ENCODE measurements around the gene PTPRG.

Gene PTPRG

GRCh38 chr3:62154457-62155148 is 593.2 kb downstream of the PTPRG start:
- no peak for DNase-seq (ENCODE audit: low spot score)

GRCh38 chr3:62159056-62159708 is 597.8 kb downstream of the PTPRG start:
- no peak for DNase-seq (ENCODE audit: low spot score)

- DNase-seq (ENCODE audit: low spot score): no peak
These were observed 598.3 kb downstream of the PTPRG start for GRCh38 chr3:62159709-62160092.

- DNase-seq (ENCODE audit: low spot score): no peak
These were observed 600.0 kb downstream of the PTPRG start for GRCh38 chr3:62161371-62161770.

- no peak for DNase-seq (ENCODE audit: low spot score)
These were observed 602.8 kb downstream of the PTPRG start for GRCh38 chr3:62164196-62164595.

GRCh38 chr3:62164746-62165145 is 603.4 kb downstream of the PTPRG start:
- DNase-seq (ENCODE audit: low spot score): no peak

GRCh38 chr3:62167566-62168262 is 606.3 kb downstream of the PTPRG start:
- no peak for DNase-seq (ENCODE audit: low spot score)

- no peak for DNase-seq (ENCODE audit: low spot score)
These were observed 607.0 kb downstream of the PTPRG start for GRCh38 chr3:62168356-62168755.

- DNase-seq (ENCODE audit: low spot score): no peak
These were observed 608.7 kb downstream of the PTPRG start for GRCh38 chr3:62169906-62170660.

GRCh38 chr3:62171789-62172188 is 610.4 kb downstream of the PTPRG start:
- DNase-seq (ENCODE audit: low spot score): no peak

- DNase-seq (ENCODE audit: low spot score): no peak
These were observed 610.8 kb downstream of the PTPRG start for GRCh38 chr3:62172199-62172598.

GRCh38 chr3:62173939-62174515 is 612.7 kb downstream of the PTPRG start:
- no peak for DNase-seq (ENCODE audit: low spot score)

GRCh38 chr3:62175161-62175560 is 613.8 kb downstream of the PTPRG start:
- no peak for DNase-seq (ENCODE audit: low spot score)

- DNase-seq (ENCODE audit: low spot score): no peak
These were observed 616.7 kb downstream of the PTPRG start for GRCh38 chr3:62178032-62178431.

- no peak for DNase-seq (ENCODE audit: low spot score)
These were observed 617.6 kb downstream of the PTPRG start for GRCh38 chr3:62178739-62179600.

- no peak for DNase-seq (ENCODE audit: low spot score)
These were observed 619.1 kb downstream of the PTPRG start for GRCh38 chr3:62180514-62180913.

GRCh38 chr3:62183087-62183486 is 621.7 kb downstream of the PTPRG start:
- DNase-seq (ENCODE audit: low spot score): no peak

- DNase-seq (ENCODE audit: low spot score): no peak
These were observed 622.6 kb downstream of the PTPRG start for GRCh38 chr3:62183969-62184368.

- peak; percentile 11 for DNase-seq (ENCODE audit: low spot score)
These were observed 623.2 kb downstream of the PTPRG start for GRCh38 chr3:62184559-62184958.

- no peak for DNase-seq (ENCODE audit: low spot score)
These were observed 625.7 kb downstream of the PTPRG start for GRCh38 chr3:62187022-62187431.

GRCh38 chr3:62188681-62189375 is 627.5 kb downstream of the PTPRG start:
- DNase-seq (ENCODE audit: low spot score): peak; percentile 34
